ENCODE data around the gene ANKLE1.

DNA sequence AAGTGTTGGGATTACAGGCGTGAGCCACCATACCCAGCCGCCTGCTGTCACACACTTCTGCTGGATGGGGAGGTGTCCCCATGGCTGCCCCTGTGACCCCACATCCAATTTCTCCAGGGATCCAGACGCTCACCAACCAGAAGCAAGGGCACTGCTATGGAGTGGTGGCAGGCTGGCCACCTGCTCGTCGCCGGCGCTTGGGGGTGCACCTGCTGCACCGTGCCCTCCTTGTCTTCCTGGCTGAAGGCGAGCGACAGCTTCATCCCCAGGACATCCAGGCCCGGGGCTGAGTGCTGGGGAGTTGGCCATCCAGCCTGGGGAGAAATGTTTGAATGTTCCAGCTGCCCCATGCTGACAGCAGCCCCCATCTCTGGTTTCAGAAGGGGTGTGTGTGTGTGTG lies 4.6 kb downstream of the ANKLE1 start:
- TF ChIP-seq POLR2AphosphoS5 (IDR thresholded peaks at IDR 0.05), result no peak
- TF ChIP-seq CTCF (IDR thresholded peaks at IDR 0.05 in 8 of 11, conservative IDR thresholded peaks at IDR 0.05 in 3 of 11), result no peak
- no peak for TF ChIP-seq POLR2A (IDR thresholded peaks at IDR 0.05)

All from spleen (tissue), 7 donors.